Breast epithelium (tissue), 4 donors: ENCODE data around the gene THBD. TPM values are rescaled to one million over a fixed set of nuclear protein-coding genes. Genes with fewer than 3 reads are reported as not detected.

Experiments used
- DNase-seq, 2 donors: peaks; one replicate each; pipeline ENCODE4 v3.0.0-alpha.2; 2019; ENCODE audit warnings: low spot score in 2 of 2
- H3K27ac ChIP-seq, 2 donors: fragments of 200-600 bp; sonication (generic) in 1 of 2; one replicate each; pipeline ENCODE4 v1.5.1; 2016 to 2019; ENCODE audit warnings: mild to moderate bottlenecking in 1 of 2
- H3K27me3 ChIP-seq, 2 donors: fragments of 200-600 bp; sonication (generic) in 1 of 2; one replicate each; pipeline versions ENCODE4 v1.5.1 to v1.6.0; 2017 to 2019; ENCODE audit warnings: control low read depth in 1 of 2, mild to moderate bottlenecking in 1 of 2
- H3K36me3 ChIP-seq: fragments of 200-600 bp; one replicate; pipeline ENCODE4 v1.5.1; 2019
- H3K4me1 ChIP-seq, 2 donors: fragments of 200-600 bp; sonication (generic); one replicate each; pipeline ENCODE4 v1.5.1; 2016 to 2019; ENCODE audit warnings: control low read depth in 1 of 2
- H3K4me3 ChIP-seq, 3 donors: fragments of 200-600 bp; sonication (generic); 1 replicate in 2 of 3; 2 replicates in 1 of 3; pipeline ENCODE4 v1.5.1; 2016 to 2019; ENCODE audit warnings: mild to moderate bottlenecking in 3 of 3, moderate library complexity in 2 of 3
- H3K9me3 ChIP-seq, 2 donors: fragments of 200-600 bp; sonication (generic) in 1 of 2; one replicate each; pipeline ENCODE4 v1.5.1; 2016 to 2019; ENCODE audit warnings: control low read depth in 1 of 2
- POLR2A ChIP-seq: fragments of 450-650 bp; IDR thresholded peaks from one replicate; pipeline ENCODE4 v1.6.1; 2016; ENCODE audit warnings: antibody characterized with exemption, mild to moderate bottlenecking, moderate library complexity
- POLR2AphosphoS5 ChIP-seq, 3 donors: sonication (generic); formaldehyde crosslinking; IDR thresholded peaks; one replicate each; pipeline ENCODE4 v1.6.1; 2017; ENCODE audit warnings: antibody characterized with exemption in 3 of 3
- intact Hi-C: fragments of 100-400 bp; cut with DNase I; formaldehyde crosslinking; loops from one replicate; pipeline ENCODE4 v1.15.1; 2023; ENCODE audit warnings: low total_unique reads
- total RNA-seq, 3 donors: library from RNA; depleted of rRNA; stranded (reverse); fragments of >200 nt; gene quantifications; one replicate each; pipeline ENCODE4 v1.1.0, GENCODE V29; 2016
- TF ChIP-seq, protein P1 (sequence below), 3 donors: fragments of 450-650 bp; IDR thresholded peaks; one replicate each; pipeline ENCODE4 v1.5.1; 2016 to 2017; ENCODE audit warnings: antibody characterized with exemption in 3 of 3, mild to moderate bottlenecking in 3 of 3, moderate library complexity in 3 of 3

Gene THBD
- total RNA-seq, 3 donors from 2014 or later = 22.6 to 44.2 (median 28.2) TPM

DNA sequence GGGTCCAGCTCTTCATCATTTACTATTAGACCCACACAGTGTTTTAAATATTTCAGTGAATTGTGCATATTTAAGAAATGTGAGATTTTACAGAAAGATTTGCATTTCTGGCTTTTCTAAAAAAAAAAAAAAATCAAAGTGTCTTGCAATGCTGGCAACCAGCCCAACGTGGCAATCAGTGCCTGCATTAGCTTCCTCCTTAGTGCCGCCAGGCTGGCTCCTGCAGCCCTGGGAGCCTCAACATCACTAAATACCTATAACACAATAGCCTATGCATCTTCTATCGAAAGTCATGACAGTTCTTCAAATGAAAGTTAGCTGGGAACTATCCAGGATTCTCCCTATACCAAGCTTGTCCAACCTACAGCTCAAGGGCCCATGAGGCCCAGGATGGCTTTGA, 46.0 kb upstream of the THBD start:
- TF ChIP-seq POLR2A (no peak), POLR2AphosphoS5 (IDR thresholded peaks at IDR 0.05) (no peak)
- TF ChIP-seq, protein P1, sequence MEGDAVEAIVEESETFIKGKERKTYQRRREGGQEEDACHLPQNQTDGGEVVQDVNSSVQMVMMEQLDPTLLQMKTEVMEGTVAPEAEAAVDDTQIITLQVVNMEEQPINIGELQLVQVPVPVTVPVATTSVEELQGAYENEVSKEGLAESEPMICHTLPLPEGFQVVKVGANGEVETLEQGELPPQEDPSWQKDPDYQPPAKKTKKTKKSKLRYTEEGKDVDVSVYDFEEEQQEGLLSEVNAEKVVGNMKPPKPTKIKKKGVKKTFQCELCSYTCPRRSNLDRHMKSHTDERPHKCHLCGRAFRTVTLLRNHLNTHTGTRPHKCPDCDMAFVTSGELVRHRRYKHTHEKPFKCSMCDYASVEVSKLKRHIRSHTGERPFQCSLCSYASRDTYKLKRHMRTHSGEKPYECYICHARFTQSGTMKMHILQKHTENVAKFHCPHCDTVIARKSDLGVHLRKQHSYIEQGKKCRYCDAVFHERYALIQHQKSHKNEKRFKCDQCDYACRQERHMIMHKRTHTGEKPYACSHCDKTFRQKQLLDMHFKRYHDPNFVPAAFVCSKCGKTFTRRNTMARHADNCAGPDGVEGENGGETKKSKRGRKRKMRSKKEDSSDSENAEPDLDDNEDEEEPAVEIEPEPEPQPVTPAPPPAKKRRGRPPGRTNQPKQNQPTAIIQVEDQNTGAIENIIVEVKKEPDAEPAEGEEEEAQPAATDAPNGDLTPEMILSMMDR (IDR thresholded peaks at IDR 0.05) = no peak
- Histone ChIP-seq H3K4me3 (no peak overlapping the region), H3K9me3 (no peaks in the 10 kb centered on the region), H3K36me3 (no peaks in the 10 kb centered on the region), H3K27me3 (no peaks in the 10 kb centered on the region), H3K4me1 (no peaks in the 10 kb centered on the region), H3K27ac (no peak overlapping the region)
- DNase-seq = no peak
- intact Hi-C loops = no loop called here

DNA sequence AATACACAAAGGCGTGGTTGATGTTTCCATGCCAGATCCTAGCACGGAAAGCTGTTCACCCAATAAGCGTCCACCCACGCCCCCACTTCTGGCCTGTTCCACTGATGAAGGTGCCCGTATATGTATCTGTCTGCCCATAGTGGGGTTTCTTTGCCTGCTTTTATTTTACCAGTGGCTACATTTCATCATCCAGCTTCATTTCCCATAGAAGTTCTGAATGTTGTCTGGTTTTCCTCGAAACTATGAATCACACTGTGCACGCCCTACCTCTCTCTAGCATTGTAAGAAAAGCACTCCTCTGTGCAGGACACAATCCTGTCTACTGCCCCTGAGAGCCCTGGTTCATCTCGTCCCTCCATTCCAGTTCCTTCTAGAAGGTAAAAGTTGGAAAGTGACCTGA, 45.5 kb upstream of the THBD start:
- H3K4me1 ChIP-seq = no peaks in the 10 kb centered on the region
- H3K9me3 ChIP-seq = no peaks in the 10 kb centered on the region
- no peaks in the 10 kb centered on the region for H3K36me3 ChIP-seq
- H3K27ac ChIP-seq = no peak overlapping the region
- DNase-seq = no peak
- intact Hi-C loops = no loop called here
- TF ChIP-seq POLR2A = no peak
- TF ChIP-seq, protein P1 (IDR thresholded peaks at IDR 0.05) = no peak
- no peak for TF ChIP-seq POLR2AphosphoS5 (IDR thresholded peaks at IDR 0.05)
- no peak overlapping the region for H3K4me3 ChIP-seq
- H3K27me3 ChIP-seq = no peaks in the 10 kb centered on the region

DNA sequence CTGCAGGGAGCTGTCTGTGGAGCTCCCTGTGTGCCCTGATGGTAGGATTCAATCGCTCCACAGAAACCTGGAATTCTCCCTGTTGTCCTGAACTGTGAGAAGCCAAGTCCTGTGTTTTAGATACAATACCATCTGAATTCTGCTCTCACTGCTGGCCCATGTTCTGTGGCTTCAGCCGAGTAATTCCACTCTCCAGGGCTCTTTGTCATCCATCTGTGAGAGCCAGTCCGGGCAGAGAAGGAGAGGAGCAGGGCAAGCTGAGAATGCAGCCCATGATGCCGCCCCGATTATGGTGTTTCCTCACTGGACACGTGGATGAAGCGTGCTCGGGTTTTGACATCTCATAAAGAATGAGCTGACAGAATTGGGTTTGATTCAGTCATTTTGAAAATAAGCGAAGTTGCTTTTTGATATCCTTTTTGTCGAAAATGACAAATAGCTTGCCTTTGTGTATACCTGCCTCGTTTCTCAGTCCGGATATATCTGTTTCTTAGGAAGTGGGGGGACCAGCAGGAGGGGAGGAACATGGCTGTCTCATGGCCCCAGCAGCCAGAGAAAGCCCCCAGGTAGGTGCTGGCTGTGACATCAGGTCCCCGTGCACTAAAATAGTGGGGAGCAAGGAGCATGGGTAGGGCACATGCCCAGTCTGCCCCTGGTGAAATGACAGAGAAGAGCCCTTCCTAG, 44.9 kb upstream of the THBD start:
- intact Hi-C loops = no loop called here

DNA sequence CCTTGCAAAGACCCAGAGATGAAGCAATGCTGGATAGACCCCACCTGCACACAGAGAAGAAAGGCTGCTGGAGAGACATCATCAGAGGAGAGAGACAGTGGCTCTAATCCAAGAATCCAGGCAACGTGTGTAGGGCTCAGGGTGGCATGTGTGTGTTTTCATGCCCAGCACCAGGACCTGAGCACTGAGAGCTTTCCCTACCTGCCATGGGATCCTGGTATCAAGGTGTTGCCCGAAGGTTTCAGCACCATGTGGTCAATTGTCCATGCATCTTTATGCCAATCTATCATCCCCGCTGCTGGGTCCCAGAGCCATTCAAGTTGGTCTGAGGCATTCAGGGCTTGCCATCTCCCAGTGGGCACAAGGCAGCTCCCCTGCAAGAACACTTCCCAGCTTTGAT, 44.1 kb upstream of the THBD start:
- intact Hi-C loops = no loop called here
- no peaks in the 10 kb centered on the region for H3K4me1 ChIP-seq
- DNase-seq = no peak
- H3K9me3 ChIP-seq = no peaks in the 10 kb centered on the region
- no peak for TF ChIP-seq POLR2AphosphoS5 (IDR thresholded peaks at IDR 0.05)
- TF ChIP-seq, protein P1 (IDR thresholded peaks at IDR 0.05) = no peak
- no peak for TF ChIP-seq POLR2A
- no peak overlapping the region for H3K27ac ChIP-seq
- H3K36me3 ChIP-seq = no peaks in the 10 kb centered on the region
- H3K27me3 ChIP-seq = no peaks in the 10 kb centered on the region
- no peak overlapping the region for H3K4me3 ChIP-seq

More for the DNA sequence above, 44.9 kb upstream of the THBD start:
- H3K4me3 ChIP-seq = no peak overlapping the region
- no peaks in the 10 kb centered on the region for H3K9me3 ChIP-seq
- no peaks in the 10 kb centered on the region for H3K4me1 ChIP-seq
- TF ChIP-seq POLR2A = no peak
- no peaks in the 10 kb centered on the region for H3K27me3 ChIP-seq
- H3K27ac ChIP-seq = no peak overlapping the region
- H3K36me3 ChIP-seq = no peaks in the 10 kb centered on the region
- DNase-seq = no peak

DNA sequence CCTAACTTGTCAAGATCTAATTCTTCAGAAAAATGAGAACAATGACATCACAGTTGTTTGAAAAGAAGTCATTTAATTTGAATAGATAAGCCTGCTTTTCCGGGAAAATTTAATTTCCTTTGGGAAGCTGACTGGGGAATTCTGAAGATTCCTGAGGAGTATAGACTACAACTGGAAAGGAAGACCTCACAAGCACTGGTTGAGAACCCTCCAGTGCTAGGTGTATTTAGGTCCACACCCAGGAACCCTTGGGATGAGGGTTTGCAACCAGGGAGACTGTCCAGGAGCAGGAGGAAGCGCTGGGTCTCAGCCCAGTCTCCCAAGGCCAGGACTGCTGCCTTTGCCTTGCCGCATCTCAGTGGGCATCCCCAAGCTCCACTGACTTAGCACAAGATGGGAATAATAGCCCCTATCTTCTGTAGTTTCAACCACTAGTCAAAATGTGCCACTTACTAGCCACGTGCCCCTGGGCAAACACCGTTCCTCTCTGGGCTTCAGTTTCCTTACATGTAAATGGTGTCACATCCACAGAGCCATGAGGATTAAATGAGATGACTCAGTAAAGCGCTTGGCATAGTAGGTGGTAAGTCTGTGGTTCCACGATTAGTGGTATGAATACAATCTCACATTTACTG, 43.5 kb upstream of the THBD start:
- Histone ChIP-seq H3K9me3 (no peaks in the 10 kb centered on the region), H3K27ac (no peak overlapping the region), H3K27me3 (no peaks in the 10 kb centered on the region), H3K36me3 (no peaks in the 10 kb centered on the region), H3K4me3 (no peak overlapping the region), H3K4me1 (no peaks in the 10 kb centered on the region)
- no peak for TF ChIP-seq POLR2A
- no peak for TF ChIP-seq POLR2AphosphoS5 (IDR thresholded peaks at IDR 0.05)
- TF ChIP-seq, protein P1 (IDR thresholded peaks at IDR 0.05) = no peak
- no peak for DNase-seq
- intact Hi-C loops = no loop called here
